Measurements from ENCODE around the gene NET1.
"Not testable (repeated sequence)": the region's sequence is repeated elsewhere in the genome, so short reads cannot be mapped to it uniquely, and the experiment has no call there.

NET1 gene

GRCh38 chr10:5400468-5401240 lies 11.7 kb upstream of the NET1 start:
- DNase-seq, result no peak

- no peak for DNase-seq
Measured at GRCh38 chr10:5402798-5403197, 9.6 kb upstream of the NET1 start.

- no peak for DNase-seq
Measured at GRCh38 chr10:5404208-5405041, 7.9 kb upstream of the NET1 start, which contains the start of gene TUBAL3. TUBAL3 (minus strand) TSS chr10:5404828; CDS start chr10:5404792, 36 bp downstream.

GRCh38 chr10:5406918-5407317 lies 5.4 kb upstream of the NET1 start:
- no peak for DNase-seq

GRCh38 chr10:5410787-5411186 lies 1.6 kb upstream of the NET1 start:
- not testable (repeated sequence) for DNase-seq

DNA sequence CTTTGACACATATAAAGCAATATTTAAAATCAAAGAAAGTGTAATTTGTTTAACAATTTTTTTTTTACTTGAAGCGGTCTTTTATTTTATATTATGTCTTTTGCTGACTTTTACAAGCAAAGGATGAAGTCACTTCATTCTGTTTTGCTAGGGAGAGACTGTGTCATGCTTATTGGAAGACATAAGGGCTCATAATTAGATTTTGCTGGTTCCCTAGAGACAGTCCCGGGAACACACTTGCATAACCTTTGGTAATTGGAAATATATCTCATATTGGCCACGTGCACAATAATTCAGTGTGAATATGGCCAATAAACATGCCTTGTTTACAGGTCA lies 448 bp upstream of the NET1 start:
- no peak for DNase-seq

GRCh38 chr10:5413012-5413938 lies 918 bp downstream of the NET1 start:
- DNase-seq, result no peak

- peak; percentile 67 for DNase-seq
Measured at GRCh38 chr10:5416981-5417380, 4.6 kb downstream of the NET1 start.

GRCh38 chr10:5418584-5418983 lies 6.2 kb downstream of the NET1 start:
- DNase-seq, result no peak

GRCh38 chr10:5419466-5420094 lies 7.2 kb downstream of the NET1 start:
- DNase-seq, result no peak

DNA sequence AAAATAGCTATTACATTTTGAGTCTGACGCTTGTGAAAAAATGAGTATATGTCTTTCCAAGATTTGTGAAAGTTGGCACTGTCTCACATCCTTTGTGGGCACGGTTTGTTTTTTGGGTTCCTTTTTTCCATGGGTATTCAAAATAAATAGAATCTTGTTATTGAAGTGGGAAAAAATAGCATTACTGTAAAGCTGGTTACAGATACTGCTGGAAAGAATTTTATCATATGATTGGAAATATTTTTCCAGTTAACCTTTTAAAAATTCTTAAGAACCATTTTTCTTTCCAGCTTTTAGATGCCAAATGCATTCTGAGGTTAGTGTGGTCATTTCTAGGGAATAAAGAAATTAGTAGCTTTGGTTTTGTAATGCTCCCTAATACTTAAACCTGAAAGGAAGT lies 11.4 kb downstream of the NET1 start:
- no peak for DNase-seq

DNA sequence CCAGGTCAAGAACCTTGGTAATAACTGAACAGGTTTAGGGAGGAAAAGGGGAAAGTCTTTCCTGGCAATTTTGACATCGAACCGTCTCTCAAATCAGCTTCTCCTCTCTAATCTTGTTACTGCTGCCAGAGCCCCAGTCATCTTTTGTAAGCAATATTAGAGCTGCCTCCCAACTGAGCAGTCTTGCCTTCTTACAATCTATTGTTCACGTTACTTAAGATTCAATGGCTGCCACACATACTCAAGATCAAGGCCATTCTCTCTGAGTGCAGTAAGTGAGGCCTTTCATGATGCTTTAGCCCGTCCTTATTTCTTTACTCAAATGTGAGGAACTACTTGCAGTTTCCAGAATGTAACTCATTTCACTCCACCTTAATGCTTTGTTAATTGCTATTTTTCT lies 12.4 kb downstream of the NET1 start:
- DNase-seq, result no peak

- no peak for DNase-seq
Measured at GRCh38 chr10:5428133-5428532, 15.8 kb downstream of the NET1 start.

GRCh38 chr10:5433182-5433581 lies 20.8 kb downstream of the NET1 start:
- no peak for DNase-seq

DNA sequence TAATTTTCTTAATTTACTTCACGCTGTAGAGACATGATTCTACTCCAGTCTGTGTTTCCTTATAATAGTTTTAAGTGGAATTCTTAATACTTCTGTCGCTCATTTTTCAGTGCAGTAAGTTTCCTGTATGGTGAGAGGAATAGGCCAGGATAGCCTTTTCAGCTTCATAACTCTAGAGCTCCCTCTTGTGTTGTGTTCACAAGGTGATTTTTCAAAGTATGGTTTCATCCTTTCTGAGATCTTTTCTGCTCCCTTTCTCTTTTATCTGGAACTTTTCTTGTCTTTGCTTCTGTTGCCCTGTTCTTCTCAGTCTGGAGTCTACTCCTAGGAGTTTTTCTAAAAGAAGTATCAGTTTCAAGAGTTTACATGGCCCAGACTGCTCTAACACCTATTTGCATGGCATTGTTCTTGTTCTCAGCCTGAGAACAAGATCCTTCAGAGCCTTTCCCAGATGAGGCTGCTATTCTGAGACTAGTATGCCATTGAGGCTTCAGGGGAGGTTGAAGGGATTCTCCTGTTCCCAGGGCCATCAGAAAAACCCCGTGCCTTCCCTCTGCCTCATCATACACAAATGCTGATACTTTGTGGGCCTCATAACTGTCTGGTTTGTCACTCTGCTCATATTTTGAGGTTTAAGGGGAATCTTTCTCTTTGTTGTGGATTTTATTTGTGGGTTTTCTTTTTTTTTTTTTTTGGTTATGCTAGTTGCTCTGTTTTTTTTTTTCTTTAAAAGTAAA lies 21.8 kb downstream of the NET1 start:
- DNase-seq, result no peak

DNA sequence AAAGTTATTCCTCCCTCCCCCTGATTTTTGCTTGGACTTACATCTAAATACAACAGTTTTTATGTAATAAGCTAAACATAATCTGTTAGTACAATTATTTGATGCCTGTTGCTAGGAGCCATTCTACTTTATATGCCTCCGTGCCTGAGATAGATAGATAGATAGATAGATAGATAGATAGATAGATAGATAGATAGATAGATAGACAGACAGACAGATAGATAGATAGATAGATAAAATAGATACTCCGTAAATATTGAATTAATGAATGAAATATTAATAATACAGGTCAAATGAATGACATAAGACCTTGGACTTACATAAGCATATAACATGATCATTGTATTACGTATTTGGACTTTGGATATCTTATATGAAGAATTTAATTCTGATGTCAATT lies 23.0 kb downstream of the NET1 start:
- no peak for DNase-seq

DNA sequence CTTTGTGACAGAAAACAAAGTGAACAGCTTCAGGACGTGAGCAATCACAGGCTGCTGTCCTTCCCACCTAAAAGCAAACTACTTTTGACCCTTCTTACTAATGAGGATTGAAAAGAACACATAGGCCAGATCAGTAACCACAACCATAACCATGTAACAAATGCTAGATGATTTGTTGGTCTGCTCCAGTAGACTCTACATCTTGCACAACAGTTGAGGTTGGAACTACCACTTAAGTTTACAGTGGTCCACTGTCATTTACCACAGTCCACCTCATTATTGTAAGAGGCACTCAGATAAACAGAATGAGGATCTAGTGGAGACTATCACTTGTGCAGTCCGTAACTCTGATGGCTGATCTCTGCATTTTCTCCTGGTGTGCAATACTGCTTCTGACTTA lies 27.8 kb downstream of the NET1 start:
- no peak for DNase-seq

DNA sequence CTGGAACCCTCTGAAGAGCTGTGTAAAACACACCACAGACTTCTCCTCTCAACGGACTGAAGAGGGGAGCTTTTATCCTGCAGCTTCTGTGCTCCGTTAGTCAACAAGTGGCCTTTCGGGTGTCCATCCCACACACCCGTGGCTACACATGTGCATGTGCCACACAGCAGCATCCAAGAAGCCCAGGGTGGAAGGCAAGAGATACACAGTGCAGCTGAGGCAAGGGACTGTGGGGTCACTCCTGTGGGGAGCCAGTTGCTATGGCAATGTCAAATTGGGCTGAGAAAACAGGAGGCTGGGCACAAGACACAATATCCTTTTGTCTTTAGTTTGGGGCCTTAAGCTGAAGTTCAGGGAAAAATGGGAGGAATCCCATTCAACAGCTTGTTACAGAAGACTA lies 28.7 kb downstream of the NET1 start:
- DNase-seq, result no peak

- DNase-seq, result no peak
Measured at GRCh38 chr10:5442065-5442989, 30.0 kb downstream of the NET1 start.

DNA sequence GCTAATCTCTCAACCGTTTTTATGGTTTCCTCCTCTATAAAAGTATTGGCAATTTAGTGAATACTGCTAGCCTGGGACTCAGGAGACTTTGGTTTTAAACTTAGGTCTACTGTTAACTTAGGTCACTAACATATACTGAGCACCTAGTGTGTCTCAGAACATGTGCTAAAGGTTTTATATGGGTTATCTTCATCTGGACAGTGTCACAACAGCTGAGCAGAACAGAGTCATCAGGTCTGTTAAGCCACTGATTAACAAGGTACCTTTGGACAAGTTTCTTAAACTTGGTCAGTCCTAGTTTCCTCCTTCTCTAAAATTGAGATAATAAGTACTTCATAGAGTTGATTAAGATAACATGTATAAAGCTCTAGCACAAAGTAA lies 30.6 kb downstream of the NET1 start:
- no peak for DNase-seq

GRCh38 chr10:5443429-5443828 lies 31.1 kb downstream of the NET1 start:
- DNase-seq, result no peak
